ENCODE data around the gene SLC39A10.
"Not testable (repeated sequence)": the region's sequence is repeated elsewhere in the genome, so short reads cannot be mapped to it uniquely, and the experiment has no call there.

The SLC39A10 gene

GRCh38 chr2:195647302-195647701 is 9.7 kb upstream of the SLC39A10 start:
- no peak for DNase-seq

- not testable (repeated sequence) for DNase-seq
Observed at GRCh38 chr2:195648370-195648769, 8.7 kb upstream of the SLC39A10 start.

GRCh38 chr2:195648787-195649186 is 8.2 kb upstream of the SLC39A10 start:
- no peak for DNase-seq

- no peak for DNase-seq
Observed at GRCh38 chr2:195649629-195650190, 7.3 kb upstream of the SLC39A10 start.

- DNase-seq, result no peak
Observed at GRCh38 chr2:195651046-195651445, 6.0 kb upstream of the SLC39A10 start.

GRCh38 chr2:195652911-195653310 is 4.1 kb upstream of the SLC39A10 start:
- no peak for DNase-seq

- no peak for DNase-seq
Observed at GRCh38 chr2:195656161-195656858, 716 bp upstream of the SLC39A10 start.

GRCh38 chr2:195657634-195658540 is 861 bp downstream of the SLC39A10 start:
- DNase-seq, result peak; percentile 80

- DNase-seq, result no peak
Observed at GRCh38 chr2:195658541-195658890, 1.5 kb downstream of the SLC39A10 start.

- DNase-seq, result no peak
Observed at GRCh38 chr2:195659114-195659513, 2.1 kb downstream of the SLC39A10 start.

GRCh38 chr2:195659982-195660890 is 3.2 kb downstream of the SLC39A10 start:
- no peak for DNase-seq

- DNase-seq, result no peak
Observed at GRCh38 chr2:195662138-195662537, 5.1 kb downstream of the SLC39A10 start.

- no peak for DNase-seq
Observed at GRCh38 chr2:195663007-195663406, 6.0 kb downstream of the SLC39A10 start.

- DNase-seq, result no peak
Observed at GRCh38 chr2:195664528-195664927, 7.5 kb downstream of the SLC39A10 start.

- not testable (repeated sequence) for DNase-seq
Observed at GRCh38 chr2:195665153-195665552, 8.1 kb downstream of the SLC39A10 start.

GRCh38 chr2:195666113-195666712 is 9.2 kb downstream of the SLC39A10 start:
- DNase-seq, result no peak

- DNase-seq, result no peak
Observed at GRCh38 chr2:195667974-195668373, 10.9 kb downstream of the SLC39A10 start.

- no peak for DNase-seq
Observed at GRCh38 chr2:195670191-195670590, 13.2 kb downstream of the SLC39A10 start.

GRCh38 chr2:195671563-195671962 is 14.5 kb downstream of the SLC39A10 start:
- DNase-seq, result no peak

- no peak for DNase-seq
Observed at GRCh38 chr2:195672674-195673073, 15.6 kb downstream of the SLC39A10 start.

GRCh38 chr2:195674491-195675221 is 17.6 kb downstream of the SLC39A10 start:
- no peak for DNase-seq
